ENCODE data around the gene CAT.
"Not testable (repeated sequence)": the region's sequence is repeated elsewhere in the genome, so short reads cannot be mapped to it uniquely, and the experiment has no call there.

The CAT gene

GRCh38 chr11:34408580-34409172 is 30.1 kb upstream of the CAT start:
- H3K27ac ChIP-seq (ENCODE audit: low read length) = no peak overlapping the region
- no peaks in the 10 kb centered on the region for H3K36me3 ChIP-seq (ENCODE audit: control insufficient read depth, low read depth, low read length)
- no peak overlapping the region for H3K4me3 ChIP-seq (ENCODE audit: low read length)
- H3K9me3 ChIP-seq (ENCODE audit: control insufficient read depth, low read depth, low read length) = no peaks in the 10 kb centered on the region
- no peaks in the 10 kb centered on the region for H3K27me3 ChIP-seq (ENCODE audit: control insufficient read depth, insufficient read depth, low read length)
- no peaks in the 10 kb centered on the region for H3K4me1 ChIP-seq (ENCODE audit: control insufficient read depth, low read depth, low read length)
- H3K9ac ChIP-seq (ENCODE audit: low read length) = no peak overlapping the region

GRCh38 chr11:34411111-34411510 is 27.6 kb upstream of the CAT start:
- no peaks in the 10 kb centered on the region for H3K27me3 ChIP-seq (ENCODE audit: control insufficient read depth, insufficient read depth, low read length)
- H3K4me1 ChIP-seq (ENCODE audit: control insufficient read depth, low read depth, low read length) = no peaks in the 10 kb centered on the region
- H3K9me3 ChIP-seq (ENCODE audit: control insufficient read depth, low read depth, low read length) = peaks cover 3% of the 10 kb centered on the region
- no peak overlapping the region for H3K9ac ChIP-seq (ENCODE audit: low read length)
- no peaks in the 10 kb centered on the region for H3K36me3 ChIP-seq (ENCODE audit: control insufficient read depth, low read depth, low read length)
- no peak overlapping the region for H3K27ac ChIP-seq (ENCODE audit: low read length)
- H3K4me3 ChIP-seq (ENCODE audit: low read length) = no peak overlapping the region

- H3K36me3 ChIP-seq (ENCODE audit: control insufficient read depth, low read depth, low read length) = no peaks in the 10 kb centered on the region
- H3K4me1 ChIP-seq (ENCODE audit: control insufficient read depth, low read depth, low read length) = no peaks in the 10 kb centered on the region
- H3K9me3 ChIP-seq (ENCODE audit: control insufficient read depth, low read depth, low read length) = peaks cover 3% of the 10 kb centered on the region
- no peak overlapping the region for H3K27ac ChIP-seq (ENCODE audit: low read length)
- no peak overlapping the region for H3K9ac ChIP-seq (ENCODE audit: low read length)
- H3K27me3 ChIP-seq (ENCODE audit: control insufficient read depth, insufficient read depth, low read length) = no peaks in the 10 kb centered on the region
- H3K4me3 ChIP-seq (ENCODE audit: low read length) = no peak overlapping the region
These were observed 26.9 kb upstream of the CAT start for GRCh38 chr11:34411791-34412190.

GRCh38 chr11:34413263-34413662 is 25.5 kb upstream of the CAT start:
- Histone ChIP-seq H3K4me1 (ENCODE audit: control insufficient read depth, low read depth, low read length) (no peaks in the 10 kb centered on the region), H3K27ac (ENCODE audit: low read length) (no peak overlapping the region), H3K4me3 (ENCODE audit: low read length) (no peak overlapping the region), H3K36me3 (ENCODE audit: control insufficient read depth, low read depth, low read length) (no peaks in the 10 kb centered on the region), H3K9me3 (ENCODE audit: control insufficient read depth, low read depth, low read length) (peaks cover 3% of the 10 kb centered on the region), H3K9ac (ENCODE audit: low read length) (no peak overlapping the region), H3K27me3 (ENCODE audit: control insufficient read depth, insufficient read depth, low read length) (no peaks in the 10 kb centered on the region)

- H3K4me1 ChIP-seq (ENCODE audit: control insufficient read depth, low read depth, low read length) = no peaks in the 10 kb centered on the region
- H3K27me3 ChIP-seq (ENCODE audit: control insufficient read depth, insufficient read depth, low read length) = no peaks in the 10 kb centered on the region
- H3K4me3 ChIP-seq (ENCODE audit: low read length) = no peak overlapping the region
- H3K9me3 ChIP-seq (ENCODE audit: control insufficient read depth, low read depth, low read length) = peaks cover 3% of the 10 kb centered on the region
- H3K9ac ChIP-seq (ENCODE audit: low read length) = no peak overlapping the region
- no peak overlapping the region for H3K27ac ChIP-seq (ENCODE audit: low read length)
- no peaks in the 10 kb centered on the region for H3K36me3 ChIP-seq (ENCODE audit: control insufficient read depth, low read depth, low read length)
These were observed 23.2 kb upstream of the CAT start for GRCh38 chr11:34415538-34415937.

GRCh38 chr11:34416088-34416487 is 22.6 kb upstream of the CAT start:
- no peaks in the 10 kb centered on the region for H3K36me3 ChIP-seq (ENCODE audit: control insufficient read depth, low read depth, low read length)
- H3K27ac ChIP-seq (ENCODE audit: low read length) = no peak overlapping the region
- no peak overlapping the region for H3K9ac ChIP-seq (ENCODE audit: low read length)
- H3K4me3 ChIP-seq (ENCODE audit: low read length) = no peak overlapping the region
- H3K27me3 ChIP-seq (ENCODE audit: control insufficient read depth, insufficient read depth, low read length) = no peaks in the 10 kb centered on the region
- no peaks in the 10 kb centered on the region for H3K4me1 ChIP-seq (ENCODE audit: control insufficient read depth, low read depth, low read length)
- H3K9me3 ChIP-seq (ENCODE audit: control insufficient read depth, low read depth, low read length) = peaks cover 3% of the 10 kb centered on the region

- Histone ChIP-seq H3K9me3 (ENCODE audit: control insufficient read depth, low read depth, low read length) (peaks cover 3% of the 10 kb centered on the region), H3K4me1 (ENCODE audit: control insufficient read depth, low read depth, low read length) (no peaks in the 10 kb centered on the region), H3K27me3 (ENCODE audit: control insufficient read depth, insufficient read depth, low read length) (no peaks in the 10 kb centered on the region), H3K9ac (ENCODE audit: low read length) (no peak overlapping the region), H3K36me3 (ENCODE audit: control insufficient read depth, low read depth, low read length) (no peaks in the 10 kb centered on the region), H3K27ac (ENCODE audit: low read length) (no peak overlapping the region), H3K4me3 (ENCODE audit: low read length) (no peak overlapping the region)
These were observed 22.0 kb upstream of the CAT start for GRCh38 chr11:34416766-34417165.

GRCh38 chr11:34417202-34417601 is 21.5 kb upstream of the CAT start:
- Histone ChIP-seq H3K4me3 (ENCODE audit: low read length) (no peak overlapping the region), H3K36me3 (ENCODE audit: control insufficient read depth, low read depth, low read length) (no peaks in the 10 kb centered on the region), H3K4me1 (ENCODE audit: control insufficient read depth, low read depth, low read length) (no peaks in the 10 kb centered on the region), H3K9me3 (ENCODE audit: control insufficient read depth, low read depth, low read length) (peaks cover 3% of the 10 kb centered on the region), H3K9ac (ENCODE audit: low read length) (no peak overlapping the region), H3K27ac (ENCODE audit: low read length) (no peak overlapping the region), H3K27me3 (ENCODE audit: control insufficient read depth, insufficient read depth, low read length) (no peaks in the 10 kb centered on the region)

- Histone ChIP-seq H3K4me1 (ENCODE audit: control insufficient read depth, low read depth, low read length) (no peaks in the 10 kb centered on the region), H3K27ac (ENCODE audit: low read length) (no peak overlapping the region), H3K9me3 (ENCODE audit: control insufficient read depth, low read depth, low read length) (no peaks in the 10 kb centered on the region), H3K4me3 (ENCODE audit: low read length) (no peak overlapping the region), H3K36me3 (ENCODE audit: control insufficient read depth, low read depth, low read length) (no peaks in the 10 kb centered on the region), H3K27me3 (ENCODE audit: control insufficient read depth, insufficient read depth, low read length) (no peaks in the 10 kb centered on the region), H3K9ac (ENCODE audit: low read length) (no peak overlapping the region)
These were observed 19.6 kb upstream of the CAT start for GRCh38 chr11:34419158-34419557.

GRCh38 chr11:34423300-34423699 is 15.4 kb upstream of the CAT start:
- Histone ChIP-seq H3K36me3 (ENCODE audit: control insufficient read depth, low read depth, low read length) (no peaks in the 10 kb centered on the region), H3K4me1 (ENCODE audit: control insufficient read depth, low read depth, low read length) (no peaks in the 10 kb centered on the region), H3K27ac (ENCODE audit: low read length) (no peak overlapping the region), H3K9me3 (ENCODE audit: control insufficient read depth, low read depth, low read length) (no peaks in the 10 kb centered on the region), H3K27me3 (ENCODE audit: control insufficient read depth, insufficient read depth, low read length) (no peaks in the 10 kb centered on the region), H3K4me3 (ENCODE audit: low read length) (no peak overlapping the region), H3K9ac (ENCODE audit: low read length) (no peak overlapping the region)

GRCh38 chr11:34424826-34425225 is 13.9 kb upstream of the CAT start:
- H3K27me3 ChIP-seq (ENCODE audit: control insufficient read depth, insufficient read depth, low read length); H3K4me3 ChIP-seq (ENCODE audit: low read length); H3K9me3 ChIP-seq (ENCODE audit: control insufficient read depth, low read depth, low read length); H3K9ac ChIP-seq (ENCODE audit: low read length); H3K27ac ChIP-seq (ENCODE audit: low read length); H3K36me3 ChIP-seq (ENCODE audit: control insufficient read depth, low read depth, low read length); H3K4me1 ChIP-seq (ENCODE audit: control insufficient read depth, low read depth, low read length): not testable (repeated sequence)

GRCh38 chr11:34425360-34425759 is 13.4 kb upstream of the CAT start:
- Histone ChIP-seq H3K27ac (ENCODE audit: low read length) (no peak overlapping the region), H3K36me3 (ENCODE audit: control insufficient read depth, low read depth, low read length) (no peaks in the 10 kb centered on the region), H3K4me1 (ENCODE audit: control insufficient read depth, low read depth, low read length) (no peaks in the 10 kb centered on the region), H3K4me3 (ENCODE audit: low read length) (no peak overlapping the region), H3K27me3 (ENCODE audit: control insufficient read depth, insufficient read depth, low read length) (no peaks in the 10 kb centered on the region), H3K9ac (ENCODE audit: low read length) (no peak overlapping the region), H3K9me3 (ENCODE audit: control insufficient read depth, low read depth, low read length) (no peaks in the 10 kb centered on the region)

Data from iPS-18a (cell line).